Measurements from ENCODE around the gene PALM.
A peak's percentile ranks its signal among the peaks of the same experiment; 100 is the strongest.

The PALM gene

GRCh38 chr19:711254-711653, 2.5 kb downstream of the PALM start:
- no peak overlapping the region for H3K4me3 ChIP-seq (replicated peaks; ENCODE audit: low read depth, low read length)
- no peak for TF ChIP-seq CTCF (IDR thresholded peaks at IDR 0.05; ENCODE audit: low read length, missing control alignments)
- DNase-seq (ENCODE audit: low read depth), result no peak

- no peak for DNase-seq (ENCODE audit: low read depth)
- TF ChIP-seq CTCF (IDR thresholded peaks at IDR 0.05; ENCODE audit: low read length, missing control alignments), result no peak
- H3K4me3 ChIP-seq (replicated peaks; ENCODE audit: low read depth, low read length), result no peak overlapping the region
Measured at GRCh38 chr19:715347-715746, 6.6 kb downstream of the PALM start.

GRCh38 chr19:718251-718951, 9.7 kb downstream of the PALM start:
- TF ChIP-seq CTCF (IDR thresholded peaks at IDR 0.05; ENCODE audit: low read length, missing control alignments), result no peak
- no peak overlapping the region for H3K4me3 ChIP-seq (replicated peaks; ENCODE audit: low read depth, low read length)
- no peak for DNase-seq (ENCODE audit: low read depth)

GRCh38 chr19:718991-719512, 10.3 kb downstream of the PALM start:
- DNase-seq (ENCODE audit: low read depth), result peak; percentile 52
- H3K4me3 ChIP-seq (replicated peaks; ENCODE audit: low read depth, low read length), result no peak overlapping the region
- no peak for TF ChIP-seq CTCF (IDR thresholded peaks at IDR 0.05; ENCODE audit: low read length, missing control alignments)

- no peak overlapping the region for H3K4me3 ChIP-seq (replicated peaks; ENCODE audit: low read depth, low read length)
- no peak for DNase-seq (ENCODE audit: low read depth)
- no peak for TF ChIP-seq CTCF (IDR thresholded peaks at IDR 0.05; ENCODE audit: low read length, missing control alignments)
Measured at GRCh38 chr19:719636-720344, 11.1 kb downstream of the PALM start.

- DNase-seq (ENCODE audit: low read depth), result no peak
- TF ChIP-seq CTCF (IDR thresholded peaks at IDR 0.05; ENCODE audit: low read length, missing control alignments), result no peak
- no peak overlapping the region for H3K4me3 ChIP-seq (replicated peaks; ENCODE audit: low read depth, low read length)
Measured at GRCh38 chr19:720345-721160, 11.8 kb downstream of the PALM start.

All from fibroblast of pulmonary artery (primary cell).